ENCODE results near the gene CSTPP1. TPM values are rescaled to one million over a fixed set of nuclear protein-coding genes. Genes with fewer than 3 reads are reported as not detected.

CSTPP1 gene
- total and polyA plus RNA-seq, 8 donors, result 16.4 to 146 (median 37.3) TPM

- TF ChIP-seq EP300 (IDR thresholded peaks at IDR 0.05), result no peak
- TF ChIP-seq POLR2AphosphoS5 (IDR thresholded peaks at IDR 0.05), result no peak
- no peak for TF ChIP-seq POLR2A (IDR thresholded peaks at IDR 0.05)
- TF ChIP-seq, protein P1, sequence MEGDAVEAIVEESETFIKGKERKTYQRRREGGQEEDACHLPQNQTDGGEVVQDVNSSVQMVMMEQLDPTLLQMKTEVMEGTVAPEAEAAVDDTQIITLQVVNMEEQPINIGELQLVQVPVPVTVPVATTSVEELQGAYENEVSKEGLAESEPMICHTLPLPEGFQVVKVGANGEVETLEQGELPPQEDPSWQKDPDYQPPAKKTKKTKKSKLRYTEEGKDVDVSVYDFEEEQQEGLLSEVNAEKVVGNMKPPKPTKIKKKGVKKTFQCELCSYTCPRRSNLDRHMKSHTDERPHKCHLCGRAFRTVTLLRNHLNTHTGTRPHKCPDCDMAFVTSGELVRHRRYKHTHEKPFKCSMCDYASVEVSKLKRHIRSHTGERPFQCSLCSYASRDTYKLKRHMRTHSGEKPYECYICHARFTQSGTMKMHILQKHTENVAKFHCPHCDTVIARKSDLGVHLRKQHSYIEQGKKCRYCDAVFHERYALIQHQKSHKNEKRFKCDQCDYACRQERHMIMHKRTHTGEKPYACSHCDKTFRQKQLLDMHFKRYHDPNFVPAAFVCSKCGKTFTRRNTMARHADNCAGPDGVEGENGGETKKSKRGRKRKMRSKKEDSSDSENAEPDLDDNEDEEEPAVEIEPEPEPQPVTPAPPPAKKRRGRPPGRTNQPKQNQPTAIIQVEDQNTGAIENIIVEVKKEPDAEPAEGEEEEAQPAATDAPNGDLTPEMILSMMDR (IDR thresholded peaks at IDR 0.05), result no peak
- Histone ChIP-seq H3K9me3 (no peaks in the 10 kb centered on the region), H3K27me3 (no peaks in the 10 kb centered on the region), H3K4me3 (no peak overlapping the region), H3K27ac (no peak overlapping the region), H3K4me1 (peaks cover 12 to 51% (median 23%) of the 10 kb centered on the region in 4 donors), H3K36me3 (no peaks in the 10 kb centered on the region)
- WGBS, 5 donors, result 81 to 88% (median 85%) methylated on average over 3 of the region's 3 CpGs
- intact Hi-C loops (cut with DNase I; ENCODE audit: low total_unique reads), result no loop called here
- DNase-seq, result no peak
Observed at GRCh38 chr11:46981436-46981835, 44.9 kb downstream of the CSTPP1 start.

- no peaks in the 10 kb centered on the region for H3K27me3 ChIP-seq
- H3K4me1 ChIP-seq, result peaks cover under 1 to 36% (median 10%) of the 10 kb centered on the region in 4 donors
- WGBS, 5 donors, result 90 to 97% (median 95%) methylated on average over 2 of the region's 2 CpGs
- peaks cover 0 to 10% (median 5%) of the 10 kb centered on the region in 4 donors for H3K36me3 ChIP-seq
- intact Hi-C loops (cut with DNase I; ENCODE audit: low total_unique reads), result no loop called here
- no peaks in the 10 kb centered on the region for H3K9me3 ChIP-seq
- DNase-seq, result no peak
- no peak overlapping the region for H3K4me3 ChIP-seq
- TF ChIP-seq POLR2A (IDR thresholded peaks at IDR 0.05), result no peak
- no peak for TF ChIP-seq EP300 (IDR thresholded peaks at IDR 0.05)
- TF ChIP-seq, protein P1 (IDR thresholded peaks at IDR 0.05), result no peak
- no peak for TF ChIP-seq POLR2AphosphoS5 (IDR thresholded peaks at IDR 0.05)
- H3K27ac ChIP-seq, result no peak overlapping the region
Observed at GRCh38 chr11:46982797-46983452, 46.4 kb downstream of the CSTPP1 start.

GRCh38 chr11:46983598-46983997 lies 47.0 kb downstream of the CSTPP1 start:
- DNase-seq, result no peak
- no peak overlapping the region for H3K4me3 ChIP-seq
- no peak overlapping the region for H3K27ac ChIP-seq
- intact Hi-C loops (cut with DNase I; ENCODE audit: low total_unique reads), result no loop called here
- peaks cover 0 to 16% (median 9%) of the 10 kb centered on the region in 4 donors for H3K36me3 ChIP-seq
- WGBS, 5 donors, result 32 to 59% (median 36%) methylated on average over 6 of the region's 6 CpGs
- H3K27me3 ChIP-seq, result no peaks in the 10 kb centered on the region
- H3K4me1 ChIP-seq, result peaks cover 0 to 29% (median 6%) of the 10 kb centered on the region in 4 donors
- TF ChIP-seq EP300 (IDR thresholded peaks at IDR 0.05) (no peak), POLR2A (IDR thresholded peaks at IDR 0.05) (no peak)
- TF ChIP-seq, protein P1 (IDR thresholded peaks at IDR 0.05), result no peak
- H3K9me3 ChIP-seq, result no peaks in the 10 kb centered on the region

GRCh38 chr11:46984548-46984947 lies 48.0 kb downstream of the CSTPP1 start:
- Histone ChIP-seq H3K4me3 (no peak overlapping the region), H3K36me3 (peaks cover 0 to 21% (median 9%) of the 10 kb centered on the region in 4 donors), H3K4me1 (peaks cover 0 to 28% (median 5%) of the 10 kb centered on the region in 4 donors), H3K27ac (no peak overlapping the region), H3K27me3 (no peaks in the 10 kb centered on the region), H3K9me3 (no peaks in the 10 kb centered on the region)
- intact Hi-C loops (cut with DNase I; ENCODE audit: low total_unique reads), result no loop called here
- 85 to 94% (median 87%) methylated on average over 2 of the region's 2 CpGs for WGBS, 5 donors
- TF ChIP-seq POLR2AphosphoS5 (IDR thresholded peaks at IDR 0.05) (no peak), EP300 (IDR thresholded peaks at IDR 0.05) (no peak), POLR2A (IDR thresholded peaks at IDR 0.05) (no peak)
- TF ChIP-seq, protein P1 (IDR thresholded peaks at IDR 0.05), result no peak
- DNase-seq, result no peak

All from stomach (tissue), 9 donors.